ENCODE results near the gene GALP.
"Not testable (repeated sequence)": the region's sequence is repeated elsewhere in the genome, so short reads cannot be mapped to it uniquely, and the experiment has no call there.

The GALP gene

DNA sequence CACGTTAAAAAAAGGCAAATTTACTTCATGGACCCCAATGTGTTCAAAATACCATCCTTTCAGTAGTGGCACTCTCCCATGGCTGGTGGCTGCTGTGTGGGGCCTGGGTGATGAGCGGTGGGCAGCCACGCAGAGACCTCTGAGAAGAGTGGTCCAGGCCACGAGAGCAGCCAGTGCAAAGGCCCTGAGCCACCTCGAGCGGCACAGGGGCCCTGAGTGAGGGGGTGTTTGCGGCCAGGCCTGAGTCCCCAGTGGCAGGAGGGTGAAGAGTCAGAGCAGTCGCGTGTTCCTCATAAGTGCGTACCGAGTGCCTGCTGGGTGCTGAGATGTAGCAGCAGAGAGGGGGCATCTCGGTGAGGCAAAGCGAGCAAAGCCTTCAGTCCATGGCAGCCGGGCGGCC, 27.7 kb upstream of the GALP start:
- peak overlapping the region; percentile 6 for H3K23ac ChIP-seq (ENCODE audit: low read depth, low read length, poor library complexity)
- no peak overlapping the region for H2AFZ ChIP-seq (ENCODE audit: low read length)
- H4K8ac ChIP-seq (ENCODE audit: low read depth, low read length): no peak overlapping the region
- no CpG with 5 or more reads among the region's 15 CpGs for WGBS, 2 donors (ENCODE audit: extremely low coverage in 2 of 2, insufficient read length in 2 of 2, insufficient replicate concordance in 1 of 2)
- H4K91ac ChIP-seq (ENCODE audit: low read depth, low read length, poor library complexity): no peak overlapping the region
- H3K4me3 ChIP-seq (ENCODE audit: low read length in 2 of 2): no peak overlapping the region
- H3K27me3 ChIP-seq (ENCODE audit: control insufficient read depth in 3 of 3, insufficient read depth in 3 of 3, low read depth in 1 of 3, low read length in 3 of 3): no peaks in the 10 kb centered on the region
- H3K4me1 ChIP-seq (ENCODE audit: control insufficient read depth in 2 of 2, insufficient read depth in 1 of 2, low read depth in 1 of 2, low read length in 2 of 2): peaks cover 3 to 10% of the 10 kb centered on the region in 2 donors
- H3K4me2 ChIP-seq (ENCODE audit: insufficient read depth, low read length, poor library complexity, severe bottlenecking): no peak overlapping the region
- peaks cover 20 to 42% of the 10 kb centered on the region in 2 donors for H3K36me3 ChIP-seq (replicated peaks in 1 of 2; ENCODE audit: control insufficient read depth in 2 of 2, insufficient read depth in 2 of 2, low read length in 2 of 2)
- no peak overlapping the region for H3K14ac ChIP-seq (ENCODE audit: low read length)
- no peak overlapping the region for H3K27ac ChIP-seq (replicated peaks; ENCODE audit: low read length)
- no peak overlapping the region for H2BK12ac ChIP-seq (ENCODE audit: low read length)
- H3K4ac ChIP-seq (ENCODE audit: low read length): no peak overlapping the region
- H2BK120ac ChIP-seq (ENCODE audit: low read depth, low read length): no peak overlapping the region
- no peak overlapping the region for H2BK15ac ChIP-seq (ENCODE audit: low read length)
- H3K9me3 ChIP-seq (replicated peaks in 1 of 2; ENCODE audit: control insufficient read depth in 2 of 2, insufficient read depth in 1 of 2, low read depth in 1 of 2, low read length in 2 of 2): peaks cover 0 to 3% of the 10 kb centered on the region in 2 donors
- H3K18ac ChIP-seq (ENCODE audit: low read length): peak overlapping the region; percentile 18
- peaks cover 15% of the 10 kb centered on the region for H3K79me1 ChIP-seq (ENCODE audit: low read depth, low read length)
- no peak overlapping the region for H2AK5ac ChIP-seq (ENCODE audit: low read depth, low read length)
- no peak for DNase-seq (ENCODE audit: low spot score)
- peak overlapping the region; percentile 44 for H3K9ac ChIP-seq (ENCODE audit: low read depth, low read length, poor library complexity)
- H2BK5ac ChIP-seq (ENCODE audit: low read length): no peak overlapping the region

DNA sequence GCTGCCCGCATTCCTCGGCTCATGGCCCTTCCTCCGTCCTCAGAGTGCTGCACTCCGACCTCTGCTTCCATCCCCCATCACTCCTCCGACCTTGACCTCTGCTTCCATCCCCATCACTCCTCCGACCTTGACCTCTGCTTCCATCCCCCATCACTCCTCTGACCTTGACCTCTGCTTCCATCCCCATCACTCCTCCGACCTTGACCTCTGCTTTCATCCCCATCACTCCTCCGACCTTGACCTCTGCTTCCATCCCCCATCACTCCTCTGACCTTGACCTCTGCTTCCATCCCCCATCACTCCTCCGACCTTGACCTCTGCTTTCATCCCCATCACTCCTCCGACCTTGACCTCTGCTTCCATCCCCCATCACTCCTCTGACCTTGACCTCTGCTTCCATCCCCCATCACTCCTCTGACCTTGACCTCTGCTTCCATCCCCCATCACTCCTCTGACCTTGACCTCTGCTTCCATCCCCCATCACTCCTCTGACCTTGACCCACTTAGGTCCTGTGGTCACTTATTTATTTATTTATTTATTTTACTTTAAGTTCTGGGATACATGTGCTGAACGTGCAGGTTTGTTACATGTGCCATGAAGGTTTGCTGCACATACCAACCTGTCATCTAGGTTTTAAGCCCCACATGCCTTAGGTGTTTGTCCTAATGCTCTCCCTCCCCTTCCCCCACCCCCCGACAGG, 26.7 kb upstream of the GALP start:
- Histone ChIP-seq H3K79me1 (ENCODE audit: low read depth, low read length) (peaks cover 15% of the 10 kb centered on the region), H3K4me1 (ENCODE audit: control insufficient read depth in 2 of 2, insufficient read depth in 1 of 2, low read depth in 1 of 2, low read length in 2 of 2) (peaks cover 10 to 12% of the 10 kb centered on the region in 2 donors), H3K36me3 (replicated peaks in 1 of 2; ENCODE audit: control insufficient read depth in 2 of 2, insufficient read depth in 2 of 2, low read length in 2 of 2) (peaks cover 19 to 47% of the 10 kb centered on the region in 2 donors)
- not testable (repeated sequence) for H3K4me2 ChIP-seq (ENCODE audit: insufficient read depth, low read length, poor library complexity, severe bottlenecking); H4K91ac ChIP-seq (ENCODE audit: low read depth, low read length, poor library complexity); H3K9ac ChIP-seq (ENCODE audit: low read depth, low read length, poor library complexity); H3K23ac ChIP-seq (ENCODE audit: low read depth, low read length, poor library complexity); H3K27ac ChIP-seq (replicated peaks; ENCODE audit: low read length); H3K4me3 ChIP-seq (ENCODE audit: low read length in 2 of 2); H2AK5ac ChIP-seq (ENCODE audit: low read depth, low read length); H2BK12ac ChIP-seq (ENCODE audit: low read length); H2AFZ ChIP-seq (ENCODE audit: low read length); H2BK15ac ChIP-seq (ENCODE audit: low read length); H2BK120ac ChIP-seq (ENCODE audit: low read depth, low read length); H3K4ac ChIP-seq (ENCODE audit: low read length); H2BK5ac ChIP-seq (ENCODE audit: low read length); H3K18ac ChIP-seq (ENCODE audit: low read length); H3K27me3 ChIP-seq (ENCODE audit: control insufficient read depth in 3 of 3, insufficient read depth in 3 of 3, low read depth in 1 of 3, low read length in 3 of 3); H3K14ac ChIP-seq (ENCODE audit: low read length); H3K9me3 ChIP-seq (replicated peaks in 1 of 2; ENCODE audit: control insufficient read depth in 2 of 2, insufficient read depth in 1 of 2, low read depth in 1 of 2, low read length in 2 of 2); DNase-seq (ENCODE audit: low spot score); H4K8ac ChIP-seq (ENCODE audit: low read depth, low read length)
- no CpG with 5 or more reads among the region's 12 CpGs for WGBS, 2 donors (ENCODE audit: extremely low coverage in 2 of 2, insufficient read length in 2 of 2, insufficient replicate concordance in 1 of 2)

- H2BK15ac ChIP-seq (ENCODE audit: low read length): no peak overlapping the region
- no peak overlapping the region for H4K91ac ChIP-seq (ENCODE audit: low read depth, low read length, poor library complexity)
- H3K79me1 ChIP-seq (ENCODE audit: low read depth, low read length): peaks cover 15% of the 10 kb centered on the region
- WGBS, 2 donors (ENCODE audit: extremely low coverage in 2 of 2, insufficient read length in 2 of 2, insufficient replicate concordance in 1 of 2): no CpG with 5 or more reads among the region's 5 CpGs
- H3K4me3 ChIP-seq (ENCODE audit: low read length in 2 of 2): no peak overlapping the region
- H3K36me3 ChIP-seq (replicated peaks in 1 of 2; ENCODE audit: control insufficient read depth in 2 of 2, insufficient read depth in 2 of 2, low read length in 2 of 2): peaks cover 21 to 50% of the 10 kb centered on the region in 2 donors
- no peak for DNase-seq (ENCODE audit: low spot score)
- H2AK5ac ChIP-seq (ENCODE audit: low read depth, low read length): no peak overlapping the region
- H3K14ac ChIP-seq (ENCODE audit: low read length): no peak overlapping the region
- no peak overlapping the region for H2BK12ac ChIP-seq (ENCODE audit: low read length)
- no peak overlapping the region for H2AFZ ChIP-seq (ENCODE audit: low read length)
- H3K18ac ChIP-seq (ENCODE audit: low read length): no peak overlapping the region
- no peak overlapping the region for H2BK5ac ChIP-seq (ENCODE audit: low read length)
- peaks cover 0 to 3% of the 10 kb centered on the region in 2 donors for H3K9me3 ChIP-seq (replicated peaks in 1 of 2; ENCODE audit: control insufficient read depth in 2 of 2, insufficient read depth in 1 of 2, low read depth in 1 of 2, low read length in 2 of 2)
- no peak overlapping the region for H3K9ac ChIP-seq (ENCODE audit: low read depth, low read length, poor library complexity)
- no peak overlapping the region for H4K8ac ChIP-seq (ENCODE audit: low read depth, low read length)
- no peak overlapping the region for H3K23ac ChIP-seq (ENCODE audit: low read depth, low read length, poor library complexity)
- H2BK120ac ChIP-seq (ENCODE audit: low read depth, low read length): no peak overlapping the region
- no peaks in the 10 kb centered on the region for H3K27me3 ChIP-seq (ENCODE audit: control insufficient read depth in 3 of 3, insufficient read depth in 3 of 3, low read depth in 1 of 3, low read length in 3 of 3)
- H3K4me2 ChIP-seq (ENCODE audit: insufficient read depth, low read length, poor library complexity, severe bottlenecking): no peak overlapping the region
- H3K27ac ChIP-seq (replicated peaks; ENCODE audit: low read length): no peak overlapping the region
- H3K4ac ChIP-seq (ENCODE audit: low read length): no peak overlapping the region
- peaks cover 10 to 12% of the 10 kb centered on the region in 2 donors for H3K4me1 ChIP-seq (ENCODE audit: control insufficient read depth in 2 of 2, insufficient read depth in 1 of 2, low read depth in 1 of 2, low read length in 2 of 2)
Observed at GRCh38 chr19:56149656-56150038, 26.2 kb upstream of the GALP start.

GRCh38 chr19:56150358-56150757, 25.4 kb upstream of the GALP start:
- Histone ChIP-seq H4K91ac (ENCODE audit: low read depth, low read length, poor library complexity) (no peak overlapping the region), H2BK5ac (ENCODE audit: low read length) (no peak overlapping the region), H3K9me3 (replicated peaks in 1 of 2; ENCODE audit: control insufficient read depth in 2 of 2, insufficient read depth in 1 of 2, low read depth in 1 of 2, low read length in 2 of 2) (peaks cover 0 to 3% of the 10 kb centered on the region in 2 donors), H3K27ac (replicated peaks; ENCODE audit: low read length) (no peak overlapping the region), H3K14ac (ENCODE audit: low read length) (no peak overlapping the region), H3K4me1 (ENCODE audit: control insufficient read depth in 2 of 2, insufficient read depth in 1 of 2, low read depth in 1 of 2, low read length in 2 of 2) (peaks cover 10 to 12% of the 10 kb centered on the region in 2 donors), H2BK120ac (ENCODE audit: low read depth, low read length) (no peak overlapping the region), H3K79me1 (ENCODE audit: low read depth, low read length) (peaks cover 15% of the 10 kb centered on the region), H3K27me3 (ENCODE audit: control insufficient read depth in 3 of 3, insufficient read depth in 3 of 3, low read depth in 1 of 3, low read length in 3 of 3) (no peaks in the 10 kb centered on the region), H3K4me2 (ENCODE audit: insufficient read depth, low read length, poor library complexity, severe bottlenecking) (no peak overlapping the region), H3K18ac (ENCODE audit: low read length) (no peak overlapping the region), H3K23ac (ENCODE audit: low read depth, low read length, poor library complexity) (no peak overlapping the region), H3K9ac (ENCODE audit: low read depth, low read length, poor library complexity) (no peak overlapping the region), H4K8ac (ENCODE audit: low read depth, low read length) (no peak overlapping the region), H2BK12ac (ENCODE audit: low read length) (no peak overlapping the region), H2BK15ac (ENCODE audit: low read length) (no peak overlapping the region), H2AFZ (ENCODE audit: low read length) (no peak overlapping the region), H3K36me3 (replicated peaks in 1 of 2; ENCODE audit: control insufficient read depth in 2 of 2, insufficient read depth in 2 of 2, low read length in 2 of 2) (peaks cover 26 to 57% of the 10 kb centered on the region in 2 donors), H2AK5ac (ENCODE audit: low read depth, low read length) (no peak overlapping the region), H3K4ac (ENCODE audit: low read length) (no peak overlapping the region), H3K4me3 (ENCODE audit: low read length in 2 of 2) (no peak overlapping the region)
- no CpG with 5 or more reads among the region's 11 CpGs for WGBS, 2 donors (ENCODE audit: extremely low coverage in 2 of 2, insufficient read length in 2 of 2, insufficient replicate concordance in 1 of 2)
- no peak for DNase-seq (ENCODE audit: low spot score)
